ENCODE results near the gene GLCCI1.

Gene GLCCI1

DNA sequence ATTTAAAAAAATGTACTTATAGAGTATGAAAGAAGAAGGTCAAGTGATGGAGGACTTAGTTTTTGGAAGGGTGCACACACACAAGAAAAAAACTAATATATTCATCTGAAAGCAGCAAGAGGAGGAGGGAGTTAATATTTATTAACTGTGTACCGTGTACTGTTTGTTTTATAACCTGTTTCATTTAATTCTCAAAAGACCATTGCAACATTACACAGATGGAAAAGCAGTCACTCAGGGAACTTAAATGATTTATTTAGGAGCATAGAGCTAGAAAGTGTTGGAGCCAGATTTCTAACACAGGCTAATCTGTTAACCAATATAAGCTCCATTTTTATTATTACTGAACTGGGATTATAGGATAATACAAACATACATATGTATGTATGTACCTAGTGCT is 36.7 kb downstream of the GLCCI1 start:
- no peak for TF ChIP-seq MYC (IDR thresholded peaks at IDR 0.05; ENCODE audit: low read depth, low read length)
- no peak for TF ChIP-seq POLR2A (IDR thresholded peaks at IDR 0.05; ENCODE audit: extremely low read depth, insufficient read length)
- no peak for TF ChIP-seq MAX (IDR thresholded peaks at IDR 0.05; ENCODE audit: low read depth, low read length)
- TF ChIP-seq, protein P1, sequence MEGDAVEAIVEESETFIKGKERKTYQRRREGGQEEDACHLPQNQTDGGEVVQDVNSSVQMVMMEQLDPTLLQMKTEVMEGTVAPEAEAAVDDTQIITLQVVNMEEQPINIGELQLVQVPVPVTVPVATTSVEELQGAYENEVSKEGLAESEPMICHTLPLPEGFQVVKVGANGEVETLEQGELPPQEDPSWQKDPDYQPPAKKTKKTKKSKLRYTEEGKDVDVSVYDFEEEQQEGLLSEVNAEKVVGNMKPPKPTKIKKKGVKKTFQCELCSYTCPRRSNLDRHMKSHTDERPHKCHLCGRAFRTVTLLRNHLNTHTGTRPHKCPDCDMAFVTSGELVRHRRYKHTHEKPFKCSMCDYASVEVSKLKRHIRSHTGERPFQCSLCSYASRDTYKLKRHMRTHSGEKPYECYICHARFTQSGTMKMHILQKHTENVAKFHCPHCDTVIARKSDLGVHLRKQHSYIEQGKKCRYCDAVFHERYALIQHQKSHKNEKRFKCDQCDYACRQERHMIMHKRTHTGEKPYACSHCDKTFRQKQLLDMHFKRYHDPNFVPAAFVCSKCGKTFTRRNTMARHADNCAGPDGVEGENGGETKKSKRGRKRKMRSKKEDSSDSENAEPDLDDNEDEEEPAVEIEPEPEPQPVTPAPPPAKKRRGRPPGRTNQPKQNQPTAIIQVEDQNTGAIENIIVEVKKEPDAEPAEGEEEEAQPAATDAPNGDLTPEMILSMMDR (IDR thresholded peaks at IDR 0.05; ENCODE audit: low read depth, low read length): no peak
- no peak overlapping the region for H3K4me3 ChIP-seq (ENCODE audit: low read depth, low read length)
- DNase-seq (ENCODE audit: low read depth): no peak

DNA sequence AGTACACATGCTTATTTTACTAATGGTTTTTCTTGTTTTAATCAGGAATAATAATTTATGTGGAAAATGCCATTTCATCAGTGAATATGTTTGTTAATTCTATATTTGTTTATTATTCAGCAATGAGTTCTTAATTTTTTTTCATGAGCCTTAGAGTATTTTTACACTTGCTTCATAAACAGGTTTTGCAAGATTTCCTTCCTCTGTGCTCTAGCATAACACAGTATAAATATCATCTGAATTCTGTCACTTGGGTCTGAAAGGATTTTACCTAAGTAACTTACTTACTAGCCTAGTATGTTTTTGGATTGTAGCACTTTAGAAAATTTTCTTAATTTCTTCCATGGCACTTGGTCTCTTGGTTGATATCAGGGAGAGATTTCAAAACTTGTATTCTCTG is 45.8 kb downstream of the GLCCI1 start:
- no peak for TF ChIP-seq MYC (IDR thresholded peaks at IDR 0.05; ENCODE audit: low read depth, low read length)
- no peak overlapping the region for H3K4me3 ChIP-seq (ENCODE audit: low read depth, low read length)
- no peak for DNase-seq (ENCODE audit: low read depth)

- no peak overlapping the region for H3K4me3 ChIP-seq (ENCODE audit: low read depth, low read length)
- TF ChIP-seq MAX (IDR thresholded peaks at IDR 0.05; ENCODE audit: low read depth, low read length): no peak
- no peak for TF ChIP-seq POLR2A (IDR thresholded peaks at IDR 0.05; ENCODE audit: extremely low read depth, insufficient read length)
- TF ChIP-seq, protein P1 (IDR thresholded peaks at IDR 0.05; ENCODE audit: low read depth, low read length): no peak
- no peak for DNase-seq (ENCODE audit: low read depth)
Observed at GRCh38 chr7:8015100-8015745, 46.6 kb downstream of the GLCCI1 start.

GRCh38 chr7:8015746-8016120 is 47.1 kb downstream of the GLCCI1 start:
- TF ChIP-seq, protein P1 (IDR thresholded peaks at IDR 0.05; ENCODE audit: low read depth, low read length): no peak
- TF ChIP-seq MAX (IDR thresholded peaks at IDR 0.05; ENCODE audit: low read depth, low read length) (no peak), POLR2A (IDR thresholded peaks at IDR 0.05; ENCODE audit: extremely low read depth, insufficient read length) (no peak)

DNA sequence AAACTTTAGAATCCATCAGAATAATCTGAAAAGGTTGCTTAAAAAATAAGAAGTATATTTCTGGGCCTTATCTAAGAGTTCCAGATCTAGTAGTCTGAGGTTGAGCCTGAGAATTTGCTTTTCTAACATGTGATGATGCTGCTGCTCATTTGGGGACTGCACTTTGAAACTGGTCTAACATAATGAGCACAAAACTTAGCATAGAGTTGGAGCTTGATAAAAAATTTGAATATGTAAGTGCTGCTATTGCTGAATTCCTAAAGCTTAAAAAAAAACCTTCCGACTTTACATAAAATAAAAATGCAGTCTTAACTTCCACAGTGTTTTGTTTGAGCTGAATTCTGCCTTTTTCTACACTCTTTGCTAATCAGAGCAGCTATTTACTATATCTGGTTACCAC is 48.8 kb downstream of the GLCCI1 start:
- no peak for DNase-seq (ENCODE audit: low read depth)
- TF ChIP-seq MYC (IDR thresholded peaks at IDR 0.05; ENCODE audit: low read depth, low read length) (no peak), POLR2A (IDR thresholded peaks at IDR 0.05; ENCODE audit: extremely low read depth, insufficient read length) (no peak), MAX (IDR thresholded peaks at IDR 0.05; ENCODE audit: low read depth, low read length) (no peak)
- TF ChIP-seq, protein P1 (IDR thresholded peaks at IDR 0.05; ENCODE audit: low read depth, low read length): no peak
- H3K4me3 ChIP-seq (ENCODE audit: low read depth, low read length): no peak overlapping the region

More at GRCh38 chr7:8015746-8016120, 47.1 kb downstream of the GLCCI1 start:
- H3K4me3 ChIP-seq (ENCODE audit: low read depth, low read length): no peak overlapping the region
- DNase-seq (ENCODE audit: low read depth): no peak

- TF ChIP-seq, protein P1 (IDR thresholded peaks at IDR 0.05; ENCODE audit: low read depth, low read length): no peak
- TF ChIP-seq POLR2A (IDR thresholded peaks at IDR 0.05; ENCODE audit: extremely low read depth, insufficient read length) (no peak), MAX (IDR thresholded peaks at IDR 0.05; ENCODE audit: low read depth, low read length) (no peak), MYC (IDR thresholded peaks at IDR 0.05; ENCODE audit: low read depth, low read length) (no peak)
- H3K4me3 ChIP-seq (ENCODE audit: low read depth, low read length): no peak overlapping the region
- DNase-seq (ENCODE audit: low read depth): no peak
Observed at GRCh38 chr7:8018961-8019360, 50.4 kb downstream of the GLCCI1 start.
